GM18498 (cell line): ENCODE results near the gene TNFRSF13B.
"Not testable (repeated sequence)": the region's sequence is repeated elsewhere in the genome, so short reads cannot be mapped to it uniquely, and the experiment has no call there.

Experiments
- ATAC-seq: cut with Tn5 transposase; IDR thresholded peaks from one replicate; pipeline ENCODE4 v1.9.1; 2021; ENCODE audit warnings: mild to moderate bottlenecking, moderate library complexity; ENCODE audit not compliant: unreplicated experiment

TNFRSF13B gene

DNA sequence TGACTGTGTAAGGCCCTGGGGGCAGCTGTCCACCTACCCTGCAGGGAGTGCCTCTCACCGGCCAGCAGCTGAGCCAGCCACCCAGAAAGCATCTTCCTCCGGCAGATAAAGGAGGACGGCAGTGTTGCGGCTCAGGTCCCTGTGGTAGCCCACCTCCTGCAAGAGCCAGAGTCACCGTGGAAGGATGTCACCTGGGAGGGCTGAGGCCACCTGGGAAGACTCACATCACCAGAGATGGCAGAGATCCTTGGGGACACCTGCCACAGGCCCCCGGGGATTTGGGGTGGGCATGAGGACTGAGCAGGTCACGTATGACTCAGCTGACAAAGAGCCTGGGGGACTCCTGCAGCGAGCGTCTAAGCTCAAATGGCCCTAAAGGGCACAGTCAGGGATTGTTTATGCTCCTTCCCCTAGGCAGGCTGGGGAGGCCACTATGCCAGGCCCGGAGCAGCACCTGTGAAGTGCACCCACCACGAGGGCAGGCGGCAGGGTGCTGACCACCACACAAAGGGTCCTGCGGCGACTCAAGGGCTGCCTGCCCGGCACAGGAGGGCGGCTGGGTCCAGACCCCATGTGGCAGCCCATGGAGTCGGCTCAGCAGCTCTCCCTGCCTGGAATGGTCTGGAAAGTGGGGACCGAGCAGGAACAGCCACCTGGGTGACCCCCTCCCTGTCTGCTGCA, 44.1 kb downstream of the TNFRSF13B start:
- ATAC-seq, result no peak

DNA sequence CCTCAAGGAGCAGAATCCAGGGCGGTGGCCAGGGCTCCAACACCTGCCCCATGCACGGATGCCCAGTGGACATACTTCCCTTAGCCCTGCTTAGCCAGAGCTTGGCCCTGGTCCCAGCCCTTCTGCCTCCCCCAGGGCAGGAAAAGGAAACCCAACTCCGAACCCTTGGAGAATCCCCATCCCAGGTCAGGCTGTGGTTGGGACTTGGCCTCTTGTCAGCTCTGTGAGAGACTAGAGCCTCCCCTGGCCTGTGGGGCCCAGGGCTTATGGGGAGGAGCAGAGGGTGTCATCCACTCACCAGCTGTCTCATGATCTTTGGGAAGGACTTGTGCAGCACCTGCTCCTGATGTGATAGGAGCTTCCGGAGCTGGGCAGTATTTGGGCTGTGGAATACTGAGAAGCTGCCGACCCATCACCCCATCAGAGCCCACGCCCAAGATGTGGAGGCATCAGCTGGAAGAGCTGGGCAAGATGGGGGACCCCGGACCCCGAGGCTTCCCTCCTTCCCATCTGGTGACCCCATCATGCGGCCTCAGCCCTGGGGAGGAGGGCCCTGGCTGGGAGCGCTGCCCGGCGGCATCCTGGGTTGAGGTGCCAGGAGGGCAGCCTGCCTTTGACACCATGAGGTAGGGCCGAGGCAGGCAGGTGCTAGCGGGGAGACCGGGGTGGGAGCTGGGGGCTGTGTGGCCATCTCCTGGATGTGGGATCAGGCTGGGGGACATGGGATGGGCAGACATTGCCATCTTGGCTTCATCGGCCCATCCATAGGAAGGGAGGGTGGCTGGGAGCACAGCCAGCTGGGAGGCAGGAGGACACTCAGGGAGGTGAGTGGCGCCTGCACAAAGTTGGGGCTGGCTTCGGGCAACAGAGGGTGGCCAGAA, 45.1 kb downstream of the TNFRSF13B start:
- no peak for ATAC-seq

DNA sequence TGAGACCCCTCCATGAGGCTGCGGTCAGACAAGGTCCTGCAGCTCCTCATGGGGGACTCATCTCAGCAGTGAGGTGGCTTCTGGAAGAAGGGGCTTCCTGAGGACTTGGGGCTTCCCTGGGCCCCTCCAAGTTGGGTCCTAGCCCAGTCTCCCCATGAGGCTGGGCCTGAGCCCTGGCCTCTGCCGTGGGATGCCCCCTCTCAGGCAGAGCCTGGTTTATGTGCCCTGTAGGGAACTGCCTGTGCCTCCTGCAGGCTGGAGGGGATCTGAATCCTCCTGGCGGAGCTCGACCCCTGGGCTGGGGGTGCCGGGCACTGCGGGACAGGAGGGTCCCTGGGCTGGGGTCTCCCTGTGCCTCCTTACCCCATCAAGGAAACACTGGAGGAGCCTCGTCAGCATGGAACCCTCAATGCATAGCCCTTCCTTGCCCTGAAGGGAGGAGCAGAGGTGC, 45.8 kb downstream of the TNFRSF13B start:
- no peak for ATAC-seq

DNA sequence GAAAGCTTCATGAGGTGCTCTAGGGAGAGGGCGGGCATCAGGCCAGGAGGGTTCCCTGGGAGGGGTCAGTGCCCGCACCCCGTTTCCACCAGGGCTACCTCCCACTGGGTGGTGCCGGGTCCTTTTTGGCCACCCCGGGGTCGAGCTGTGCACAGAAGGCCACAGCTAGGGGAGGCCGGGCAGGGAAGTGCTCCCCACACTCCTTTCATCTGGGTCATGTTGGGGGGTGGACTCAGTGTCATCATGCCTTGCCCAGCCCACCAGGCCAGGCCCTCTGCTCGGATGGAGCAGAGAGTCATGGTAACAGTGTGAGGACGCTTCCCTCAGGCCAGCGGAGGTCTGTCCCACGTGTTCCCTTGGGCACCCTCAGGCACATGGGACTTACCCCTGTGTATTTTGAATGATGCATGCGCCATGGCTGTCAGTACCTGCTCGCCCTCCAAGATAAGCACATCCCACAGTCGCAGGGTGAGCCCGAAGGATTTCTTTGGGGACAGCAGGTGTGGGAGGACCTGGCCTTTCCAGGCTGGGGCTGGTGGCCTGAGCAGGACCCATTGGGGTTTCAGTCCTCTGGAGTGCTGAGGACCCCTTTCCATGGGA, 46.4 kb downstream of the TNFRSF13B start:
- ATAC-seq, result no peak

DNA sequence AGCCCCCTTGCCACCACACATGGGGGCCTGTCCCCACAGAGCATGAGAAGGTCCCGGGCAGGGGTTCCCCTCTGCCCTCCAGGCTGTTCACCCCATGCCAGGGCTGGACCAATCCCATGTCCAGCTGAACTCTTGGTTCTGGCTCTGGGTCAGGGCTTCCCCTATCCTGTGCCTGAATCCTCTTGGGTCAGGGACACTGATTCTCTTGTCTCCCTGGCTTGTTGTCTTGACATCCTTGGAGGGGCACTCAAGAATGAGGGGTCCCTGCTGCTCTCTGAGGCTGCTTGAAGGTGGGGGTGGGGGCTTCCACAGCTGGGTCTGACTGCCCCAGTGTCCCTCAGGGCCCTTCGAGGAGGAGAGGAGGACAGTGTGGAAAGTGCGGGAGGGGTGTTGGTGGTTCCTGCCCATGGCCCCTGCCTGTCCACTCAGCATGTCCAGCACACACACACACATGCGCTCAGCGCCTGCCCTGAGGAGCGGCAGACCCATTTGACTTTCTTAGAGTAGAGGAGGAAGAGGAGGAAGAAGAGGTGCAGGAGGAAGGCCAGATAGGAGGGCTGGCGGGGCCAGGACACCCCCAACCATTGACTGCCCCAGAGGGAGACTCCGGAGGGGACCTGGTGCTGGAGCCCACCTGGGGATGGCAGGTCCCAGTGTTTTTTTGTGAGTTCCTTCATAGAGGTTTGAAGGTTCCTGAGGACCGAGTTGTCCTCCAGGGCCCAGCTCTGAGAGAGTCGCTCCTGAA, 47.0 kb downstream of the TNFRSF13B start:
- no peak for ATAC-seq

DNA sequence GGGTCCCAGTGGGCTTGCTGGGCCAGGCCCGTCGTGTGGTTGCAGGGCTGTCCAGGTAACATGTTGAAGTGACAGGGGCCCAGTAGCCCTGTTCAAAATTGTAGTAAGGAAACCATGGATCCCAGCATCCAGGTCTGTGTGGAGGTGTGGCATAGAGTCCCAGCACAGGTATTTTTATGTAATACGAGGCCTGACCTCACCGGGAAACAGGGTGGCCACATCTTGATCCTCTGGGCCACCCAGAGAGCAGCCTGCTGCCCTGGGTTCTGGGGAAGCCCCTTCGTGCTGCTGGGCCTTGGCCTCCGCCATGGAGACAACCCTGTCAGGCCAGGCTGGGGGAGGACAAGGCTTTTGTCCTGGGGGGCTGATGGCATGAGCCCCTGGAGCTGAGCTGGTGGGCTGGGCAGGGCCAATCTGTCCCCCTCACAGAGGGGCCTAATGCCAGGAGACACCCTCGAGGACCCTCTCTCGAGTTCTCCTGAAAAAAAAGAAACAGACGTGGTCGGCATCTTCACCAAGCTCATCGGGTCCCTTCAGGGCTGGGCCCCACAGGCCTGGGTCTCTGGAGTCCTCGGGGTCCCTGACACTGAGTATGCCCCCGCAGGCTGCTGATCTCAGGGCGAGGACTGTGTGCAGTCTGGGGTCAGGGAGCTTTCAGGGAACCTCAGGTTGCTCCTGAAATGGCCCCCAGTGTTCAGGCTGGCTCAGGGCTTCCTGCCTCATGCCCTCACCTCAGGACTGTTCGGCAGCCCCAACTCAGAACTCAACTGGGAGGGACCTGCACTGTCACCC, 47.8 kb downstream of the TNFRSF13B start:
- no peak for ATAC-seq

DNA sequence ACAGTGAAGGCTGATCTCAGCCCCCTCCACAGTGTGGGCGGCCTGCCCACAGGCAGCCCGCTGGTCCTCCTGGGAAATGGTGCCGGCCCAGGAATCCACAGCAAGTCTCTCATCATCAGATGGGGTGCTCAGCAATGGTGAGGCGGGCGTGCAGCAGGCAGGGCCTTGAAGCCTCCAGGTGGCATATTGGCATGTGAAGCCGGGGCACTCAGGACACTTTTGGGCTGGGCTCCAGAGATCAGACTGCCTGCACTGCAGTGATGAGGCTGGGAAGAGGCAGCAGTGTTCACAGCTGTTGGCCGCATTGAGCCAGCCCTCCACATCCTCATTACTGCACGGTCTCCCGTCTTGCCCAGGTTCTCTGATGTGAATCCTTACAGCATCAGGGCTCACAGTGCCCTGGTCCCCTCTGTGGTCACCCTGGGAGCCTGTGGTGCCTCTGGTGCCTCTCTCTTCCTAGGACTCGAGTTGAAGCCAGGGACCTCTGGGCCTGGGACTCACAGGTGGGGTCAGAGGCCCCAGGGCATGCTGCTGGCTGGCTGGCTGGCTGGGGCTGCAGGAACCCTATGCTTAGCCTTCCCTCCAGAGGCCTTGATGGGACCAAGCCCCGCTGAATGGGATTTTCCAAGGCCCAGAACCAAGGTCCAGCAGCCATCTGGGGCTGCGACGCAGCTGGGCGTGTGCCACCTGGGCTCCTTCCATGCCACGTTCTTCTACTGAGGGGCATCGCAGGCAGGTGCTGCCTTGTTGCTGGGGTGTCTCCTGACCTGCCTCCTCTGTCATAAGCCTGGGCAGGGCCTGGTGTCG, 48.6 kb downstream of the TNFRSF13B start:
- ATAC-seq, result no peak

DNA sequence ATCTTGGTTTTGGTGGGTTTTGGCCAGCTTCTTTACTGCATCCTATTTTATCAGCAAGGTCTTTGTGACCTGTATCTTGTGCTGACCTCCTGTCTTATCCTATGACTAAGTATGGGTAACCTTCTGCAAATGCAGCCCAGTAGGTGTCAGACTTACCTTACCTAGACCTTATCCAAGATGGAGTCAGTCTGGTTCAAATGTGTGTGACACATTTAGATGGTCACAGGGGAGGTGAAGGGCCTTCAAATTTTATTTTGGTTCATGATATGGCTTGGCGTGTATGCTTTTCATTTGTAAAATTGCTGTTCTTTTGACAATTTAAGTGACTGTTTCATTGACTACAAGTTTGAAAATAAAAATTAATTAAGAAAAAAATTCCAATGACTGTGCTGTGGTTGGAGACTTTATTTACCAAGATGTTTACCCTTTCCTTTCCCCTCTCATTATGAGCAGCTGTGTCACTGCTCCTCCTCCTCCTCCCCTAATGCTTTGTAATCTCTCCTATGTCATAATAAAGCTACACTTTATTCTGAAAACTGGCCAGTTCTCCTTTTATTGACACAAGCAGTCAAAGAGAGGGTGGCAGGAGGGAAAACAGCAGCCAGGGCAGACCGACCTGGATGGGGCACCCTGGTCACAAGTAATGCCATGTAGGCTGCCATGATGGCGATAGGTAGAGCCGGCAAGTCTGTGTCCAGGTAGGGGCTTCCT, 49.4 kb downstream of the TNFRSF13B start:
- no peak for ATAC-seq

DNA sequence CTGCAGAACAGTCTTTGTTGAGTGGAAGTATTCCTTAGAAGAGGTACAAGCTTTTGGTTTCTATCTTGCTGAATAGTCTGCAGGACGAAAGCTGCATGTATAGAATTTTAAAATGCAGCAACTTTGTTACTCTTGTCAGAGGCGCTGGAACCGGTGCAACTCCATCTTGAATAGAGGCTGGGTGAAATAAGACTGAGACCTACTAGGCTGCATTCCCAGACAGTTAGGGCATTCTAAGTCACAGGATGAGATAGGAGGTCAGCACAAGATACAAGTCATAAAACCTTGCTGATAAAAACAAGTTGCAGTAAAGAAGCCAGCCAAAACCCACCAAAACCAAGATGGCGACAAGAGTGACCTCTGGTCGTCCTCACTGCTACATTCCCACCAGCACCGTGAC, 50.5 kb downstream of the TNFRSF13B start:
- not testable (repeated sequence) for ATAC-seq

DNA sequence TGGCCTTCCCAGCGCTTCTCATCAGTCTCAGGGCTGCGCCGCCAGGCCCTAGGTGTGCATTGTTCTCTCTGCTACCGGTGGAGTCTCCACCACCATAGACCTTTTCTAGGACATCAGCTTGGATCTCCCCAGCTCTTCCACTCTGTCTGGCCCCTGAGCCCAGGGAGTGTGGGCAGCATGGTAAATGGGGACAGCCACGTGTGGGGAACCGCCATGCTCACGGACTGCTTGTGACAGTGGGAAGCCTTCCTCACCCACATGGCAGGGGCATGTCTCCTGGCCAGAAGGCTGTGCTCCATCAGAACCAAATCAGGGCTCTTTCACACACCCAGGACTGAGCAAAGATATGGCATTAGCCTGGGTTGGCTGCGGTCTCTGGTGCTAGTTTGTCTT, 51.3 kb downstream of the TNFRSF13B start:
- ATAC-seq, result no peak

DNA sequence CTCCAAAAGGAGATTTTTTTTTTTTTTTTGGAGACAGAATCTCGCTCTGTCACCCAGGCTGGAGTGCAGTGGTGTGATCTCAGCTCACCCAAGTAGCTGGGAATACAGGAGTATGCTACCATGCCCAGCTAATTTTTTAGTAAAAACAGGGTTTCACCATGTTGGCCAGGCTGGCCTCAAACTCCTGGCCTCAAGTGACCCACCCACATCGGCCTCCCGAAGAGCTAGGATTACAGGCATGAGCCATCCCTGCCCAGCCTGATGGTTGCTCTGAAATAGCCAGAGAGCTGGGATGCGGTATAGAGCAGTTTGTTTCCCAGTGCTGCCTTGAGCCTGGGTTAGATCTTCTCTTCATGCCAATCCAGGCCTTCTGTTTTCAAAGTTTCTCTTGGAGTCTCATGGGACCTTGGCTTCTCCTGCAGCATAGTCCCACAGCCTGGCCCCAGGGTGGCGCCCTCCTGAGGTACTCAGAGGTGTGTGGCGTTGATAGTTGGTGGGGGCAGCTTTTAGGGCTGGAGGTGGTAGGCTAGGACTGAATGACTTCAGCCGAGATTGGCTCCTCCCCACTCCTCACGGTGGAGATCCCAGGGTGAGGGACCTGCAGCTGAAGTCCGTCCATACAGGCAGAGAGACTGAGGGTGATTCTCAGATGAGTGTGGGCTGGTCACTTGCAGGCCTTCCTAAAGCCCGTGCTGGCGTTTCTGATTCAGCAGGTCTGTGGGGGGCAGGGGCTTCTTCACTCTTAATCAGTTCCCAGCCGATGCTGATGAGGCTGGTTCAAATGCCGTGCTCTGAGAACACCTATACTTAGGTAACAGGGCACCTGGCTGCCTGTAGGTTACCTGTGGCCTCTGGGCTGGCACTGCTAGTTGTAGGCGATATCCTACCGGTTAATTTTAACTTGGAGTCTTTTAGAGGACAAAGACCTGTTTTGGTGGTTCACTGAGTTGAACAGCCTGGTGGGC, 52.0 kb downstream of the TNFRSF13B start:
- no peak for ATAC-seq

DNA sequence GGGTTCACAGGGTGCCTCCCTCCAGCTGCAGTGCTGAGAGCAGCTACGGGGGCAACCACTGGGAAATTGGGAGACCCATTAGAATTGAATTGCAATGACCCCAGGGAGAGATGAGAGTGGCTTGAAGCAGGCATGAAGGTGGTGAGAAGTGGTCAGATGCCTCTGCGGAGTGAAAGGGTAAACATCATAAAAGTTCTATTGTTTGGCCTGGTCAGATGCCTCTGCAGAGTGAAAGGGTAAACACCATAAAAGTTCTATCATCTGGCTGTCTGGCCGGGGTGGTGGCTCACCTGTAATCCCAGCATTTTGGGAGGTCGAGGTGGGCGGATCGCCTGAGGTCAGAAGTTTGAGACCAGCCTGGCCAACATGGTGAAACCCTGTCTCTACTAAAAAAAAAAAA, 53.5 kb downstream of the TNFRSF13B start:
- no peak for ATAC-seq

DNA sequence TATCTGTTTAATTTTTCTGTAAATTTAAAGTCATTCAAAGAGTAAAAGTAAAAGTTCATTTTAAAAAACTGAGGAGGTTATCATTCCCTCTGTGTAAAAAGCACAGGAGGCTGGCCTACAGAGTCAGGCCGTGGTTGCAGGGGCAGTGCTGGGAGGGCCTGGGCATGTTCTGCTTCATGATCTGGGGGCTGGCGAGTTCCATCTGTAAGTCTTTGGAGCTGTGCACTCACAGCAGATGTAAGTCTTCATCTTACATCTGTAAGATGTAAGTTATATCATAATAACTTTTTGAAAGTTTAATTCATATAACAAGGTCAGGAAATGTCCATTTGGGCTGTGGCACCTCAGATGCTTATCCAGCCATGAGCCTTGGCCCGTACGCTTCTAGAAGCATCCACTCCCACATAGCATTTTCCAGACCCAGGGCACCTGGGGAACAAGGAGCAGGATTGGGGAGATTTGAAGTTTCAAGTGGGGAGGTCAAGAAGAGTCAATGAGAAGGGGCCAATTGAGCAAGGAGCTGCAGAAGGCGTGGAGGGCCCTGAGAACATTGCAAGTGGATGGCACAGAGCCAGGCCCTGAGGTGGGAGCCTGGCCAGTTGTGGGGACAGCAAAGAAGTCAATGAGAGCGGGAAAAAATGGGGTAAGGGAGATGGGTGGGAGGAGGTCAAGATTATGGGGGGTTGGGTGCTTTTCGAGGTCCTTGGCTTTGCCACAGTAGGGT, 54.1 kb downstream of the TNFRSF13B start:
- no peak for ATAC-seq

DNA sequence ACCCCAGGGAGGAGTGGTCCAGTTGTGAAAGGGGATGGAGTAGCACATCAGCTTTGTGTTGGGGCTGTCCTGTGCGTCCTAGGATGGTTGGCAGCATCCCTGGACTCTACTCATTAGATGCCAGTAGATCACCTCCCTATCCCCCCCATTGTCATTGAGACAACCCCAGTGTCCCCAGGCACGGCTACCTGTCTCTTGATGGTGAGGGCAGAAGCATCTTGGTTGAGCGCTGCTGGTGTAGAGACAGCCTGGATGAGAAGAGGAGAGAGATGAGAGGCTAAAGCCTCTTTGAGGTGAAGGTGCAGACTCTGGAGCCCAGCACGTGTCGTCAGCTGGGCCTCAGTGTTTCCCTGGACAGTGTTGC, 55.4 kb downstream of the TNFRSF13B start:
- ATAC-seq, result no peak

DNA sequence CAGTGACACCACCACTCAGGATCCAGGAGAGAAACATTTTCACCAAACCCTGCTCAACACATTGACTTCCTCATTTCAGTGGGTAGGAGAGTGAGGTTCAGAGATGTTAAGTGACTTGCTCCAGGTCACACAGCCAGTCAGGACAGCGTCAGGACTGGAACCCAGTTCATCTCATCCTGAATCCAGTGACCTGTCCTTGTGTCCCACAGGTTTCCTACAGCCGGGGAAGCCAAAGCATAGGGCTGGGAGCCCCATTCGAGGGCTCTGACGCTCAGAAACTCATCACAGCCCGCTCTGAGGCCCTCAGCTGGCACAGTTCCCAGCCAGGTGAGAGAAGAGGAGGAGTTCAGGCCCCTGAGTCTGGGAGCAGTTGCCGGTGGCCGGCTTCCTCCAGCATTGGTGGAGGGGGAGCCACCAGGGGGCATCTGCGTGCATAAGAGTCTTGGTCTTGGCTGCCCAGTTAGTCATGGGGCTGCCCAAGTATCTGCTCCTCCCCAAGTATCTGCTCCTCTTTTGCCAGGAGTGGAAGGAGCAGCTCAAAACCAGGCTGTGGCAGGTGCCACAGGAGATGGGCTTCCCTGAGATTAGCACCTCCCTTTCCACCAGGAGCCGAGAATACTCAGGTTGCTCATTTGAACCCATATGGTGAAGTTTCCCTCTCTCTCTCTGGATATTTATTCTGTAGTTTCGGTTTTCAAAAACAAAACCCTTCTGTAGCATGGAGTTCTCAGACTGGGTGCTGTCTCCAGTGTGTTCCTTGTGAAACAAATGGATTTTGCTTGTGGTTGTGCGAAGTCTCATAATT, 56.0 kb downstream of the TNFRSF13B start:
- ATAC-seq, result no peak

DNA sequence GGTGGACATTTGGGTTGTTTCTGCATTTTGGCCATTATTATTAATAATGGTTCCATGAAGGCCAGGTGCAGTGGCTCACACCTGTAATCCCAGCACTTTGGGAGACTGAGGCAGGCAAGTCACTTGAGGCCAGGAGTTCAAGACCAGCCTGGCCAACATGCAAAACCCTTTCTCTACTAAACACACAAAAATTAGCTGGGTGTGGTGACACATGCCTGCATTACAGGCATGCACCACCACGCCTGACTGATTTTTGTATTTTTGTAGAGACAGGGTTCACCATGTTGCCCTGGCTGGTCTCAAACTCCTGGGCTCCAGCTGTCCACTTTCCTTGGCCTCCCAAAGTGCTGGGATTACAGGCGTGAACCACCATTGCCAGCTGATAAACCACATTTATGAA, 58.5 kb downstream of the TNFRSF13B start:
- ATAC-seq, result no peak
